OCI-LY1 (cell line): ENCODE data around the gene ELFN2.

ENCODE experiments used
- H2AFZ ChIP-seq: fragments of 200-600 bp; sonication (generic), shearing (Covaris generic); 2 replicates; pipeline ENCODE4 v1.6.0; 2014; ENCODE audit warnings: antibody characterized with exemption, mild to moderate bottlenecking, low read length
- H3F3A ChIP-seq: fragments of 200-600 bp; sonication (generic), shearing (Covaris generic); 2 replicates; pipeline ENCODE4 v1.6.0; 2014; ENCODE audit warnings: mild to moderate bottlenecking, antibody characterized with exemption, low read length, moderate library complexity; ENCODE audit not compliant: insufficient read depth
- H3K27ac ChIP-seq: fragments of 200-600 bp; sonication (generic); 2 replicates; pipeline ENCODE4 v1.5.1; 2014; ENCODE audit warnings: low read length, mixed run types, mild to moderate bottlenecking, low read depth; ENCODE audit not compliant: poor library complexity, severe bottlenecking
- H3K27me3 ChIP-seq: fragments of 200-600 bp; sonication (generic); 2 replicates; pipeline ENCODE4 v1.6.0; 2014; ENCODE audit warnings: antibody characterized with exemption, mild to moderate bottlenecking, low read length, moderate library complexity; ENCODE audit not compliant: insufficient read depth
- H3K36me3 ChIP-seq: fragments of 200-600 bp; sonication (generic); 2 replicates; pipeline ENCODE4 v1.6.1; 2014; ENCODE audit warnings: mild to moderate bottlenecking, antibody characterized with exemption, low read length, moderate library complexity, mixed read lengths; ENCODE audit not compliant: insufficient read depth
- H3K4me1 ChIP-seq: fragments of 200-600 bp; sonication (generic); 2 replicates; pipeline ENCODE4 v1.5.1; 2014; ENCODE audit warnings: mild to moderate bottlenecking, low read length, moderate library complexity; ENCODE audit not compliant: insufficient read depth, severe bottlenecking
- H3K4me2 ChIP-seq: fragments of 200-600 bp; sonication (generic), shearing (Covaris generic); 2 replicates; pipeline ENCODE4 v1.6.1; 2014; ENCODE audit warnings: low read length
- H3K4me3 ChIP-seq: fragments of 200-600 bp; sonication (generic); 2 replicates; pipeline ENCODE4 v1.5.1; 2014; ENCODE audit warnings: low read length, low read depth, mild to moderate bottlenecking, mixed read lengths; ENCODE audit not compliant: poor library complexity, severe bottlenecking
- H3K79me2 ChIP-seq: fragments of 200-600 bp; shearing (Covaris generic); 2 replicates; pipeline ENCODE4 v1.6.1; 2016; ENCODE audit warnings: mixed run types, low read length, mixed read lengths; ENCODE audit not compliant: insufficient read depth
- H3K9ac ChIP-seq: fragments of 200-600 bp; sonication (generic), shearing (Covaris generic); 2 replicates; pipeline ENCODE4 v1.6.1; 2014; ENCODE audit warnings: mild to moderate bottlenecking, low read length, mixed read lengths
- H3K9me2 ChIP-seq: fragments of 200-600 bp; sonication (generic), shearing (Covaris generic); 2 replicates; pipeline ENCODE4 v1.6.1; 2014; ENCODE audit warnings: low read depth, mild to moderate bottlenecking, low read length, mixed read lengths
- H3K9me3 ChIP-seq: fragments of 200-600 bp; shearing (Covaris generic); 2 replicates; pipeline ENCODE4 v1.6.1; 2014; ENCODE audit warnings: low read length, mixed read lengths
- H4K20me1 ChIP-seq: fragments of 200-600 bp; sonication (generic), shearing (Covaris generic); 2 replicates; pipeline ENCODE4 v1.6.0; 2016; ENCODE audit warnings: mild to moderate bottlenecking, low read length; ENCODE audit not compliant: insufficient read depth
- EZH2 ChIP-seq: fragments of 200-600 bp; sonication (generic), shearing (Covaris generic); IDR thresholded peaks from 2 replicates; pipeline ENCODE4 v1.8.0; 2017; ENCODE audit warnings: borderline replicate concordance, mixed run types, mild to moderate bottlenecking, antibody characterized with exemption, low read length, moderate library complexity, mixed read lengths
- TF ChIP-seq, protein P1 (sequence below): fragments of 200-600 bp; sonication (generic), shearing (Covaris generic); IDR thresholded peaks from 2 replicates; pipeline ENCODE4 v1.5.1; 2017; ENCODE audit warnings: mild to moderate bottlenecking, antibody characterized with exemption, low read length, moderate library complexity, mixed read lengths

ELFN2 gene

DNA sequence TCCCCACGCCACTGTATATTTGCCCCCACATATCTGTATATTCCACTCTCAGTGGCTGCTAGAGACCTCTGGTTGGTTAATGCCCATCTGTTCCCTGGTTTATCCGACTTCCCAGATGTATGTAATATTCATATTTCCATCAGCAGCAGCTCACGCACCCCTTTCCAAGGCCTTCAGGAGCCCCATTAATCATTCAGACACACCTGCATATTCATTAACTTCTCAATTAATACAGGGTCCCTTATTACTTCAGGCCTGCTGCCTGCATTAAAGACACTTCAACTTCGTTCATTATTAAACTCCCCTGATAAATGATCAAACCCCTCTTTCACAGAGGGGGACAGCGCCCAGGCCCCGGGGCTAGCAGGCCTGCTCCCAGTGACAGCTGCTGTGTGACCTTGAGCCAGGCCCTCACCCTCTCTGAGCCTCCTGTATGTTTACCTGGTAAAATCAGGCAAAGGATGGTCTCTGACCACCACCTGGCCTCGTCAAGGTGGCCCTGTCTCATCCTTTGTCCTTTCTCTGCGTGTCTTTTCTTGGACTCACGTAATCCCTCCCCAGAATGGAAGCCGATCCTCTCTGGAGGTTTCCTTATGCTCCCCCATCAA is 34.5 kb downstream of the ELFN2 start:
- no peak overlapping the region for H3K4me3 ChIP-seq
- no peaks in the 10 kb centered on the region for H3F3A ChIP-seq
- H3K36me3 ChIP-seq: no peaks in the 10 kb centered on the region
- no peaks in the 10 kb centered on the region for H3K9me2 ChIP-seq
- H3K4me1 ChIP-seq: no peaks in the 10 kb centered on the region
- peaks cover 18% of the 10 kb centered on the region; the same call in 1 of the 2 replicates for H3K27me3 ChIP-seq
- no peaks in the 10 kb centered on the region for H4K20me1 ChIP-seq
- H3K9me3 ChIP-seq: no peaks in the 10 kb centered on the region
- TF ChIP-seq, protein P1, sequence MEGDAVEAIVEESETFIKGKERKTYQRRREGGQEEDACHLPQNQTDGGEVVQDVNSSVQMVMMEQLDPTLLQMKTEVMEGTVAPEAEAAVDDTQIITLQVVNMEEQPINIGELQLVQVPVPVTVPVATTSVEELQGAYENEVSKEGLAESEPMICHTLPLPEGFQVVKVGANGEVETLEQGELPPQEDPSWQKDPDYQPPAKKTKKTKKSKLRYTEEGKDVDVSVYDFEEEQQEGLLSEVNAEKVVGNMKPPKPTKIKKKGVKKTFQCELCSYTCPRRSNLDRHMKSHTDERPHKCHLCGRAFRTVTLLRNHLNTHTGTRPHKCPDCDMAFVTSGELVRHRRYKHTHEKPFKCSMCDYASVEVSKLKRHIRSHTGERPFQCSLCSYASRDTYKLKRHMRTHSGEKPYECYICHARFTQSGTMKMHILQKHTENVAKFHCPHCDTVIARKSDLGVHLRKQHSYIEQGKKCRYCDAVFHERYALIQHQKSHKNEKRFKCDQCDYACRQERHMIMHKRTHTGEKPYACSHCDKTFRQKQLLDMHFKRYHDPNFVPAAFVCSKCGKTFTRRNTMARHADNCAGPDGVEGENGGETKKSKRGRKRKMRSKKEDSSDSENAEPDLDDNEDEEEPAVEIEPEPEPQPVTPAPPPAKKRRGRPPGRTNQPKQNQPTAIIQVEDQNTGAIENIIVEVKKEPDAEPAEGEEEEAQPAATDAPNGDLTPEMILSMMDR: no peak
- TF ChIP-seq EZH2: no peak
- no peak overlapping the region for H3K27ac ChIP-seq
- no peak overlapping the region for H3K9ac ChIP-seq
- no peak overlapping the region for H2AFZ ChIP-seq
- no peak overlapping the region for H3K4me2 ChIP-seq
- H3K79me2 ChIP-seq: no peaks in the 10 kb centered on the region

DNA sequence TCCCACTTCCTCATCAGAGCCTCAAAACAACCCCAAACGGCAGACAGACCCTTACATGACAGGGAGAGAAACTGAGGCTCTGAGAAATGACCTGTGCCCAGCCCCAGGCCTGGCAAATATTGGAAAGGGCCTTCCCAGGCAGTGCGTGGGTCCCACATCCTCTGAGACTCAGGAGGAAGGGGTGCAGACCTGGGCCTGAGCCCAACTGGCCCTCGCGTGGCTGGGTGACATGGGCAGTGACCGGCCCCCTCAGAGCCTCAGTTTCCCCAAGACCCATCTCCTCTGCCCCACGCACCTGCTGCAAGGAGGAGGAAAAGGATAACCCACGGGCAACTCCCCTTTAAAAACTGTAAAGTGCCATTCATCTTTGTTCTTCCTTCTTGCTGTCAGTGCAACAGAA is 35.6 kb downstream of the ELFN2 start:
- no peaks in the 10 kb centered on the region for H3K4me1 ChIP-seq
- H3K4me3 ChIP-seq: no peak overlapping the region
- H3K27ac ChIP-seq: no peak overlapping the region
- no peaks in the 10 kb centered on the region for H3K79me2 ChIP-seq
- no peak overlapping the region for H2AFZ ChIP-seq
- H3K27me3 ChIP-seq: peaks cover 18% of the 10 kb centered on the region; the same call in 1 of the 2 replicates
- TF ChIP-seq EZH2: no peak
- TF ChIP-seq, protein P1: no peak
- no peaks in the 10 kb centered on the region for H3K36me3 ChIP-seq
- no peak overlapping the region for H3K9ac ChIP-seq
- H3K9me2 ChIP-seq: no peaks in the 10 kb centered on the region
- no peaks in the 10 kb centered on the region for H4K20me1 ChIP-seq
- no peaks in the 10 kb centered on the region for H3F3A ChIP-seq
- H3K4me2 ChIP-seq: no peak overlapping the region
- no peaks in the 10 kb centered on the region for H3K9me3 ChIP-seq

DNA sequence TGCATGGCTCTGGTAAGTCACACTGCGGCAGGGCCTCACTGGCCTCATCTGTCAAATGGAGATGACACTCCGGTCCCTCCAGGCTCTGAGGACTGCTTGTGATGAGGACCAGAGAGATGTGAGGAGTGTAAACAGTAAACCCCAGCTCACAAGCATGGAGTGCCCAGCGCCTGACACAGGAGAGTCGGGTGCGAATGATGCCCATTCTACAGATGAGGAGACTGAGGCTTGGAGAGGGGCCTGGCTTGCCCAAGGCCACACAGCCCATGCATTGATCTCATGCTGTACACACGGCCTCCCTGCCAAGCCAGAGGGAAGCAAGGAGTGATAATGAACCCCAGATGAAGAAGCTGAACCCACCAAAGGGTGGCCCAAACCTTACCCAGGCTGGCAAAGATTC is 37.2 kb downstream of the ELFN2 start:
- H3K9me2 ChIP-seq: no peaks in the 10 kb centered on the region
- no peak for TF ChIP-seq EZH2
- TF ChIP-seq, protein P1: no peak
- H3K4me2 ChIP-seq: no peak overlapping the region
- no peaks in the 10 kb centered on the region for H3K79me2 ChIP-seq
- no peak overlapping the region for H2AFZ ChIP-seq
- no peak overlapping the region for H3K9ac ChIP-seq
- H3K27ac ChIP-seq: no peak overlapping the region
- H3K9me3 ChIP-seq: no peaks in the 10 kb centered on the region
- no peak overlapping the region for H3K4me3 ChIP-seq
- H3K4me1 ChIP-seq: no peaks in the 10 kb centered on the region
- no peaks in the 10 kb centered on the region for H4K20me1 ChIP-seq
- no peaks in the 10 kb centered on the region for H3F3A ChIP-seq
- H3K27me3 ChIP-seq: peaks cover 18% of the 10 kb centered on the region; the same call in 1 of the 2 replicates
- no peaks in the 10 kb centered on the region for H3K36me3 ChIP-seq
